ENCODE data around the gene KLHDC4.

DNA sequence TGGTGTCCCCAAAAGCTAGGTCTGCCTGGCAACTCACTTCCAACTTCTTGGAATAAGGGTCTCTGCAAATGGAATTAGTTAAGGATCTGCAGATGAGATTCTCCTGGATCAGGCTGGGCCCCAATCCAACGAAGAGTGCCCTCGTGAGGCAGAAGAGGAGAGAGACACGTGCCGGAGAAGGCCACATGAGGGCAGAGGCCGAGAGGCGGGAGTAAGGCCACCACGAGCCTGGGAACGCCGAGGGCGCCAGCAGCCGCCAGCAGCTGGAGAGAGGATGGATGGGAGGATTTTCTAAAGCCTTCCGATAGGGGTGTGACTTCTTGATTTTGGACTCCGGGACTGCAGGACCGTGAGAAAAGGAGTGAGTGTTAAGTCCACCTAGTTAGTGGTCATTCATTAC lies 87.2 kb downstream of the KLHDC4 start:
- TF ChIP-seq, protein P1, sequence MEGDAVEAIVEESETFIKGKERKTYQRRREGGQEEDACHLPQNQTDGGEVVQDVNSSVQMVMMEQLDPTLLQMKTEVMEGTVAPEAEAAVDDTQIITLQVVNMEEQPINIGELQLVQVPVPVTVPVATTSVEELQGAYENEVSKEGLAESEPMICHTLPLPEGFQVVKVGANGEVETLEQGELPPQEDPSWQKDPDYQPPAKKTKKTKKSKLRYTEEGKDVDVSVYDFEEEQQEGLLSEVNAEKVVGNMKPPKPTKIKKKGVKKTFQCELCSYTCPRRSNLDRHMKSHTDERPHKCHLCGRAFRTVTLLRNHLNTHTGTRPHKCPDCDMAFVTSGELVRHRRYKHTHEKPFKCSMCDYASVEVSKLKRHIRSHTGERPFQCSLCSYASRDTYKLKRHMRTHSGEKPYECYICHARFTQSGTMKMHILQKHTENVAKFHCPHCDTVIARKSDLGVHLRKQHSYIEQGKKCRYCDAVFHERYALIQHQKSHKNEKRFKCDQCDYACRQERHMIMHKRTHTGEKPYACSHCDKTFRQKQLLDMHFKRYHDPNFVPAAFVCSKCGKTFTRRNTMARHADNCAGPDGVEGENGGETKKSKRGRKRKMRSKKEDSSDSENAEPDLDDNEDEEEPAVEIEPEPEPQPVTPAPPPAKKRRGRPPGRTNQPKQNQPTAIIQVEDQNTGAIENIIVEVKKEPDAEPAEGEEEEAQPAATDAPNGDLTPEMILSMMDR (IDR thresholded peaks at IDR 0.05; ENCODE audit: insufficient read depth, low read length, poor library complexity, severe bottlenecking): no peak
- TF ChIP-seq EZH2phosphoT487 (conservative IDR thresholded peaks at IDR 0.05; ENCODE audit: low read length): no peak

Data from SU-DHL-6 (cell line).